OCI-LY7 (cell line): ENCODE measurements around the gene RLN3. TPM values are rescaled to one million over a fixed set of nuclear protein-coding genes. Genes with fewer than 3 reads are reported as not detected.
A peak's percentile ranks its signal among the peaks of the same experiment; 100 is the strongest.

ENCODE experiments used
- BruUV-seq: library from RNA; stranded (reverse); fragments of 400-500 nt; replicated peaks from 2 replicates; lab custom pipeline; 2021; lab: Mats Ljungman, UMichigan
- CTCF ChIA-PET: fragments of 300-600 bp; sonication (Branson Sonifier 250); formaldehyde crosslinking; loops from one replicate; lab custom pipeline; 2022; ENCODE audit warnings: antibody characterized with exemption; ENCODE audit not compliant: unreplicated experiment; lab: Charles Lee
- POLR2A ChIA-PET: fragments of 300-600 bp; sonication (Branson Sonifier 250); formaldehyde crosslinking; loops from one replicate; lab custom pipeline; 2022; ENCODE audit warnings: antibody characterized with exemption; lab: Charles Lee
- DNase-seq: peaks from one replicate; pipeline ENCODE4 v3.0.0-alpha.2; 2015; ENCODE audit warnings: low spot score
- H2AFZ ChIP-seq: fragments of 200-600 bp; sonication (generic), shearing (Covaris generic); 2 replicates; pipeline ENCODE4 v1.6.1; 2014; ENCODE audit warnings: mild to moderate bottlenecking, antibody characterized with exemption, low read length, moderate library complexity
- H3K27ac ChIP-seq: fragments of 200-600 bp; sonication (generic); 2 replicates; pipeline ENCODE4 v1.5.1; 2014; ENCODE audit warnings: mixed run types, low read depth, mild to moderate bottlenecking, moderate library complexity, low read length, inconsistent platforms; ENCODE audit not compliant: poor library complexity, severe bottlenecking
- H3K36me3 ChIP-seq: fragments of 200-600 bp; sonication (generic); 2 replicates; pipeline ENCODE4 v1.6.1; 2014; ENCODE audit warnings: mild to moderate bottlenecking, antibody characterized with exemption, low read length, moderate library complexity, mixed read lengths; ENCODE audit not compliant: insufficient read depth
- H3K4me1 ChIP-seq: fragments of 200-600 bp; sonication (generic); 2 replicates; pipeline ENCODE4 v1.5.1; 2014; ENCODE audit warnings: mild to moderate bottlenecking, low read length; ENCODE audit not compliant: insufficient read depth, poor library complexity, severe bottlenecking
- H3K4me2 ChIP-seq: fragments of 200-600 bp; sonication (generic); 2 replicates; pipeline ENCODE4 v1.6.1; 2014; ENCODE audit warnings: mild to moderate bottlenecking, low read length
- H3K4me3 ChIP-seq: fragments of 200-600 bp; sonication (generic); 2 replicates; pipeline ENCODE4 v1.5.1; 2014; ENCODE audit warnings: mild to moderate bottlenecking, low read depth, low read length; ENCODE audit not compliant: poor library complexity, severe bottlenecking
- H3K79me2 ChIP-seq: fragments of 200-600 bp; sonication (generic); 2 replicates; pipeline ENCODE4 v1.6.1; 2016; ENCODE audit warnings: low read depth, mild to moderate bottlenecking, low read length, moderate library complexity, mixed read lengths; ENCODE audit not compliant: insufficient read depth
- H3K9me2 ChIP-seq: fragments of 200-600 bp; sonication (generic); 2 replicates; pipeline ENCODE4 v1.6.1; 2016; ENCODE audit warnings: mild to moderate bottlenecking, low read length, mixed read lengths; ENCODE audit not compliant: insufficient read depth
- H3K9me3 ChIP-seq: fragments of 200-600 bp; sonication (generic); 2 replicates; pipeline ENCODE4 v1.6.1; 2014; ENCODE audit warnings: mild to moderate bottlenecking, mixed run types, low read length, mixed read lengths
- H4K20me1 ChIP-seq: fragments of 200-600 bp; sonication (generic); 2 replicates; pipeline ENCODE4 v1.6.1; 2014; ENCODE audit warnings: mild to moderate bottlenecking, antibody characterized with exemption, low read length, moderate library complexity, mixed read lengths; ENCODE audit not compliant: insufficient read depth
- EZH2phosphoT487 ChIP-seq: fragments of 200-600 bp; sonication (generic); IDR thresholded peaks from 2 replicates; pipeline ENCODE4 v1.6.1; 2018; ENCODE audit warnings: low read depth, borderline replicate concordance, mild to moderate bottlenecking, mixed run types, antibody characterized with exemption, low read length, moderate library complexity, mixed read lengths
- intact Hi-C: fragments of 100-400 bp; cut with micrococcal nuclease; formaldehyde crosslinking; loops from one replicate; pipeline ENCODE4 v1.10.0; 2022; ENCODE audit not compliant: unreplicated experiment
- total RNA-seq, 2 experiments: library from RNA; depleted of rRNA in 1 of 2; stranded (reverse); fragments of >200 nt in 1 of 2; shearing (Covaris generic) in 1 of 2; gene quantifications; 2 replicates each; pipeline ENCODE4 v1.2.3, GENCODE V29; 2014 to 2022
- TF ChIP-seq, protein P1 (sequence below): fragments of 200-600 bp; sonication (generic); conservative IDR thresholded peaks from 2 replicates; pipeline ENCODE4 v1.5.1; 2014; ENCODE audit warnings: mild to moderate bottlenecking, antibody characterized with exemption, low read length, moderate library complexity, mixed read lengths

The RLN3 gene
- total RNA-seq, 2 experiments from 2014 or later, result not detected

DNA sequence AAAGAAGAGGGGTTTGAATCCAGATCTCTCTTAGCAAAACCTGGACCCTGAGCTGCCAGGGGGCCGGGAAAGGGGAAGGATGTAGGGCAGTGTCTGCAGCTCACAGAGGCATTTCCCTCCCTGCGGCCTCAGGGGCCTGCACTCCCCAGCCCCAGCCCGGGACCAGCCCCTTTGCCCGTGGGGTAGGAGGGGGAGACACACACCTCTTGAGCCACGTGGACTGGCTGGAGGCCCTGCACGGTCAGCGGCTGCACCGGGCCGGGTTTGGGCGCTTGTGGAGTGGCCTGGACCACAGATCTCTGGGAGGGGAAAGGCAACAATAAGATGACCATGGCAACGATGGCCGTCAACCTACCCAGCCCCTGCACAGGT is 48.7 kb upstream of the RLN3 start:
- BruUV-seq, result no TSS peak
- Histone ChIP-seq H3K36me3 (peaks cover 35% of the 10 kb centered on the region), H3K4me2 (peak overlapping the region; percentile 22), H4K20me1 (no peaks in the 10 kb centered on the region), H2AFZ (no peak overlapping the region), H3K4me1 (peaks cover 53% of the 10 kb centered on the region), H3K27ac (no peak overlapping the region), H3K9me2 (no peaks in the 10 kb centered on the region), H3K79me2 (no peaks in the 10 kb centered on the region), H3K9me3 (no peaks in the 10 kb centered on the region), H3K4me3 (no peak overlapping the region)
- TF ChIP-seq, protein P1, sequence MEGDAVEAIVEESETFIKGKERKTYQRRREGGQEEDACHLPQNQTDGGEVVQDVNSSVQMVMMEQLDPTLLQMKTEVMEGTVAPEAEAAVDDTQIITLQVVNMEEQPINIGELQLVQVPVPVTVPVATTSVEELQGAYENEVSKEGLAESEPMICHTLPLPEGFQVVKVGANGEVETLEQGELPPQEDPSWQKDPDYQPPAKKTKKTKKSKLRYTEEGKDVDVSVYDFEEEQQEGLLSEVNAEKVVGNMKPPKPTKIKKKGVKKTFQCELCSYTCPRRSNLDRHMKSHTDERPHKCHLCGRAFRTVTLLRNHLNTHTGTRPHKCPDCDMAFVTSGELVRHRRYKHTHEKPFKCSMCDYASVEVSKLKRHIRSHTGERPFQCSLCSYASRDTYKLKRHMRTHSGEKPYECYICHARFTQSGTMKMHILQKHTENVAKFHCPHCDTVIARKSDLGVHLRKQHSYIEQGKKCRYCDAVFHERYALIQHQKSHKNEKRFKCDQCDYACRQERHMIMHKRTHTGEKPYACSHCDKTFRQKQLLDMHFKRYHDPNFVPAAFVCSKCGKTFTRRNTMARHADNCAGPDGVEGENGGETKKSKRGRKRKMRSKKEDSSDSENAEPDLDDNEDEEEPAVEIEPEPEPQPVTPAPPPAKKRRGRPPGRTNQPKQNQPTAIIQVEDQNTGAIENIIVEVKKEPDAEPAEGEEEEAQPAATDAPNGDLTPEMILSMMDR, result no peak
- TF ChIP-seq EZH2phosphoT487, result no peak
- POLR2A ChIA-PET, result no interaction called here
- intact Hi-C loops, result no loop called here
- no peak for DNase-seq
- CTCF ChIA-PET, result no interaction called here

DNA sequence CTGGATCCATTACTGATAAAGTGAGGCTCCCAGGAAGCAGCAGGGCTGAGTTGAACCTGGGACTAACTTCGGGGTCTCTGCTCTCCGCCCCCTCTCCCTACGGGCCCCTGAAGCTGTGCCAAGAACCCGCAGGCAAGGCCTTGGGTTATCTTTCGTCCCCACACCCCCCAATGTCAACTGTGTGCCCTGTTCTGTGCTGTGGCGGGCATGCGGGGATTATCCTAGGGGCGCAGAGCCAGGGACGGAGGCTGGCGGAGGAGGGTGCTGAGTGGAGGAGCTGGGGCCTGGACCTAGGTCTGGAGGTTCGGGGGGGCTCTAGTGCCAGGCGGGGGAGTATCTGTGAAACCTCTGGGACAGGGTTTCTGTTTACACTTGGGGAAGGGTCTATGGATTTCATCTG is 48.3 kb upstream of the RLN3 start:
- TF ChIP-seq, protein P1, result no peak
- TF ChIP-seq EZH2phosphoT487, result no peak
- no TSS peak for BruUV-seq
- no peaks in the 10 kb centered on the region for H3K9me2 ChIP-seq
- H3K27ac ChIP-seq, result no peak overlapping the region
- intact Hi-C loops, result no loop called here
- ChIA-PET POLR2A (no interaction called here), CTCF (no interaction called here)
- H3K4me2 ChIP-seq, result peak overlapping the region; percentile 22
- H3K36me3 ChIP-seq, result peaks cover 35% of the 10 kb centered on the region
- H3K79me2 ChIP-seq, result no peaks in the 10 kb centered on the region
- H3K4me1 ChIP-seq, result peaks cover 54% of the 10 kb centered on the region
- no peak overlapping the region for H3K4me3 ChIP-seq
- H3K9me3 ChIP-seq, result no peaks in the 10 kb centered on the region
- no peak overlapping the region for H2AFZ ChIP-seq
- DNase-seq, result no peak
- no peaks in the 10 kb centered on the region for H4K20me1 ChIP-seq

GRCh38 chr19:13980340-13980739 is 47.6 kb upstream of the RLN3 start:
- Histone ChIP-seq H3K79me2 (no peaks in the 10 kb centered on the region), H3K36me3 (peaks cover 34% of the 10 kb centered on the region), H4K20me1 (no peaks in the 10 kb centered on the region), H2AFZ (no peak overlapping the region), H3K4me1 (peaks cover 60% of the 10 kb centered on the region), H3K4me3 (no peak overlapping the region), H3K4me2 (no peak overlapping the region), H3K9me3 (no peaks in the 10 kb centered on the region), H3K9me2 (no peaks in the 10 kb centered on the region), H3K27ac (no peak overlapping the region)
- BruUV-seq, result no TSS peak
- no peak for DNase-seq
- TF ChIP-seq, protein P1, result no peak
- no peak for TF ChIP-seq EZH2phosphoT487
- ChIA-PET POLR2A (no interaction called here), CTCF (no interaction called here)
- intact Hi-C loops, result no loop called here
